ENCODE data around the gene PPP1R1A. TPM values are rescaled to one million over a fixed set of nuclear protein-coding genes. Genes with fewer than 3 reads are reported as not detected.
A peak's percentile ranks its signal among the peaks of the same experiment; 100 is the strongest.

The PPP1R1A gene
- polyA plus RNA-seq, 1 donor = 17.2 TPM

GRCh38 chr12:54563787-54564186 lies 24.7 kb downstream of the PPP1R1A start:
- H3K27ac ChIP-seq (ENCODE audit: low read length) = no peak overlapping the region
- no peaks in the 10 kb centered on the region for H3K9me3 ChIP-seq (ENCODE audit: control insufficient read depth, low read depth, low read length)
- 100% methylated on average over 1 of the region's 1 CpG for WGBS (ENCODE audit: insufficient coverage, low lambda C conversion rate)
- H3K27me3 ChIP-seq (ENCODE audit: control insufficient read depth, insufficient read depth, low read length) = peaks cover 28% of the 10 kb centered on the region
- H3K36me3 ChIP-seq (ENCODE audit: control insufficient read depth, insufficient read depth, low read length) = no peaks in the 10 kb centered on the region
- H3K4me3 ChIP-seq (ENCODE audit: low read length) = no peak overlapping the region
- DNase-seq = no peak
- peaks cover 13% of the 10 kb centered on the region for H3K4me1 ChIP-seq (ENCODE audit: control insufficient read depth, insufficient read depth, low read length)

- peaks cover 36% of the 10 kb centered on the region for H3K27me3 ChIP-seq (ENCODE audit: control insufficient read depth, insufficient read depth, low read length)
- H3K9me3 ChIP-seq (ENCODE audit: control insufficient read depth, low read depth, low read length) = no peaks in the 10 kb centered on the region
- no peak for DNase-seq
- H3K4me1 ChIP-seq (ENCODE audit: control insufficient read depth, insufficient read depth, low read length) = peaks cover 13% of the 10 kb centered on the region
- H3K4me3 ChIP-seq (ENCODE audit: low read length) = no peak overlapping the region
- no CpG with 5 or more reads among the region's 6 CpGs for WGBS (ENCODE audit: insufficient coverage, low lambda C conversion rate)
- no peak overlapping the region for H3K27ac ChIP-seq (ENCODE audit: low read length)
- no peaks in the 10 kb centered on the region for H3K36me3 ChIP-seq (ENCODE audit: control insufficient read depth, insufficient read depth, low read length)
These were observed 25.6 kb downstream of the PPP1R1A start for GRCh38 chr12:54562750-54563356.

GRCh38 chr12:54561164-54561563 lies 27.3 kb downstream of the PPP1R1A start:
- WGBS (ENCODE audit: insufficient coverage, low lambda C conversion rate) = no CpG with 5 or more reads among the region's 3 CpGs

GRCh38 chr12:54560374-54560858 lies 28.0 kb downstream of the PPP1R1A start:
- Histone ChIP-seq H3K27ac (ENCODE audit: low read length) (peak overlapping the region; percentile 16), H3K9me3 (ENCODE audit: control insufficient read depth, low read depth, low read length) (no peaks in the 10 kb centered on the region), H3K4me3 (ENCODE audit: low read length) (peak overlapping the region; percentile 26)

More at GRCh38 chr12:54561164-54561563, 27.3 kb downstream of the PPP1R1A start:
- Histone ChIP-seq H3K4me3 (ENCODE audit: low read length) (peak overlapping the region; percentile 26), H3K36me3 (ENCODE audit: control insufficient read depth, insufficient read depth, low read length) (no peaks in the 10 kb centered on the region), H3K4me1 (ENCODE audit: control insufficient read depth, insufficient read depth, low read length) (peaks cover 13% of the 10 kb centered on the region), H3K27ac (ENCODE audit: low read length) (peak overlapping the region; percentile 16), H3K27me3 (ENCODE audit: control insufficient read depth, insufficient read depth, low read length) (peaks cover 43% of the 10 kb centered on the region), H3K9me3 (ENCODE audit: control insufficient read depth, low read depth, low read length) (no peaks in the 10 kb centered on the region)
- peak in 1 of 2 donors; percentile 31 for DNase-seq

GRCh38 chr12:54558759-54559158 lies 29.7 kb downstream of the PPP1R1A start:
- DNase-seq = no peak
- H3K9me3 ChIP-seq (ENCODE audit: control insufficient read depth, low read depth, low read length) = no peaks in the 10 kb centered on the region
- H3K4me1 ChIP-seq (ENCODE audit: control insufficient read depth, insufficient read depth, low read length) = peaks cover 13% of the 10 kb centered on the region
- no CpG with 5 or more reads among the region's 1 CpG for WGBS (ENCODE audit: insufficient coverage, low lambda C conversion rate)
- no peak overlapping the region for H3K4me3 ChIP-seq (ENCODE audit: low read length)
- no peak overlapping the region for H3K27ac ChIP-seq (ENCODE audit: low read length)
- H3K27me3 ChIP-seq (ENCODE audit: control insufficient read depth, insufficient read depth, low read length) = peaks cover 49% of the 10 kb centered on the region
- no peaks in the 10 kb centered on the region for H3K36me3 ChIP-seq (ENCODE audit: control insufficient read depth, insufficient read depth, low read length)

More at GRCh38 chr12:54560374-54560858, 28.0 kb downstream of the PPP1R1A start:
- DNase-seq = peak; percentile 91 to 92
- 10% methylated on average over 2 of the region's 14 CpGs for WGBS (ENCODE audit: insufficient coverage, low lambda C conversion rate)
- Histone ChIP-seq H3K36me3 (ENCODE audit: control insufficient read depth, insufficient read depth, low read length) (no peaks in the 10 kb centered on the region), H3K4me1 (ENCODE audit: control insufficient read depth, insufficient read depth, low read length) (peaks cover 13% of the 10 kb centered on the region), H3K27me3 (ENCODE audit: control insufficient read depth, insufficient read depth, low read length) (peaks cover 43% of the 10 kb centered on the region)

- WGBS (ENCODE audit: insufficient coverage, low lambda C conversion rate) = no CpG with 5 or more reads among the region's 5 CpGs
- no peak for DNase-seq
- H3K9me3 ChIP-seq (ENCODE audit: control insufficient read depth, low read depth, low read length) = no peaks in the 10 kb centered on the region
- H3K4me3 ChIP-seq (ENCODE audit: low read length) = no peak overlapping the region
- no peak overlapping the region for H3K27ac ChIP-seq (ENCODE audit: low read length)
- no peaks in the 10 kb centered on the region for H3K36me3 ChIP-seq (ENCODE audit: control insufficient read depth, insufficient read depth, low read length)
- peaks cover 13% of the 10 kb centered on the region for H3K4me1 ChIP-seq (ENCODE audit: control insufficient read depth, insufficient read depth, low read length)
- H3K27me3 ChIP-seq (ENCODE audit: control insufficient read depth, insufficient read depth, low read length) = peaks cover 49% of the 10 kb centered on the region
These were observed 30.1 kb downstream of the PPP1R1A start for GRCh38 chr12:54558311-54558710.

- H3K4me1 ChIP-seq (ENCODE audit: control insufficient read depth, insufficient read depth, low read length) = peaks cover 4% of the 10 kb centered on the region
- peaks cover 67% of the 10 kb centered on the region for H3K27me3 ChIP-seq (ENCODE audit: control insufficient read depth, insufficient read depth, low read length)
- H3K9me3 ChIP-seq (ENCODE audit: control insufficient read depth, low read depth, low read length) = no peaks in the 10 kb centered on the region
- H3K27ac ChIP-seq (ENCODE audit: low read length) = no peak overlapping the region
- no peaks in the 10 kb centered on the region for H3K36me3 ChIP-seq (ENCODE audit: control insufficient read depth, insufficient read depth, low read length)
- DNase-seq = no peak
- no peak overlapping the region for H3K4me3 ChIP-seq (ENCODE audit: low read length)
- 100% methylated on average over 1 of the region's 6 CpGs for WGBS (ENCODE audit: insufficient coverage, low lambda C conversion rate)
These were observed 32.7 kb downstream of the PPP1R1A start for GRCh38 chr12:54555670-54556257.

GRCh38 chr12:54549774-54550451 lies 38.5 kb downstream of the PPP1R1A start:
- H3K9me3 ChIP-seq (ENCODE audit: control insufficient read depth, low read depth, low read length) = peaks cover 2% of the 10 kb centered on the region
- peak in 1 of 2 donors; percentile 13 for DNase-seq
- H3K36me3 ChIP-seq (ENCODE audit: control insufficient read depth, insufficient read depth, low read length) = no peaks in the 10 kb centered on the region
- no CpG with 5 or more reads among the region's 22 CpGs for WGBS (ENCODE audit: insufficient coverage, low lambda C conversion rate)
- peaks cover 81% of the 10 kb centered on the region for H3K27me3 ChIP-seq (ENCODE audit: control insufficient read depth, insufficient read depth, low read length)
- no peak overlapping the region for H3K27ac ChIP-seq (ENCODE audit: low read length)
- peak overlapping the region; percentile 33 for H3K4me3 ChIP-seq (ENCODE audit: low read length)
- peaks cover 3% of the 10 kb centered on the region for H3K4me1 ChIP-seq (ENCODE audit: control insufficient read depth, insufficient read depth, low read length)

- H3K4me1 ChIP-seq (ENCODE audit: control insufficient read depth, insufficient read depth, low read length) = peaks cover 3% of the 10 kb centered on the region
- H3K36me3 ChIP-seq (ENCODE audit: control insufficient read depth, insufficient read depth, low read length) = no peaks in the 10 kb centered on the region
- H3K27ac ChIP-seq (ENCODE audit: low read length) = no peak overlapping the region
- DNase-seq = no peak
- peaks cover 2% of the 10 kb centered on the region for H3K9me3 ChIP-seq (ENCODE audit: control insufficient read depth, low read depth, low read length)
- no CpG with 5 or more reads among the region's 2 CpGs for WGBS (ENCODE audit: insufficient coverage, low lambda C conversion rate)
- no peak overlapping the region for H3K4me3 ChIP-seq (ENCODE audit: low read length)
- peaks cover 62% of the 10 kb centered on the region for H3K27me3 ChIP-seq (ENCODE audit: control insufficient read depth, insufficient read depth, low read length)
These were observed 41.9 kb downstream of the PPP1R1A start for GRCh38 chr12:54546511-54546910.

- Histone ChIP-seq H3K4me1 (ENCODE audit: control insufficient read depth, insufficient read depth, low read length) (peaks cover 3% of the 10 kb centered on the region), H3K27ac (ENCODE audit: low read length) (no peak overlapping the region), H3K36me3 (ENCODE audit: control insufficient read depth, insufficient read depth, low read length) (no peaks in the 10 kb centered on the region), H3K4me3 (ENCODE audit: low read length) (no peak overlapping the region), H3K27me3 (ENCODE audit: control insufficient read depth, insufficient read depth, low read length) (peaks cover 44% of the 10 kb centered on the region), H3K9me3 (ENCODE audit: control insufficient read depth, low read depth, low read length) (peaks cover 2% of the 10 kb centered on the region)
- no peak for DNase-seq
- WGBS (ENCODE audit: insufficient coverage, low lambda C conversion rate) = 100% methylated on average over 1 of the region's 7 CpGs
These were observed 43.7 kb downstream of the PPP1R1A start for GRCh38 chr12:54544743-54545142.

Measured in large intestine (tissue), 3 donors.